Activated CD4-positive, alpha-beta T cell treated with anti-CD3 and anti-CD28 coated beads, Interleukin-2, amount 10 ng/mL, durations not matched to agents 24 days and 14 days (primary cell): ENCODE measurements around the gene IL12B. TPM values are rescaled to one million over a fixed set of nuclear protein-coding genes. Genes with fewer than 3 reads are reported as not detected.

Source experiments
- DNase-seq: peaks from one replicate; pipeline ENCODE4 v3.0.0; 2022
- H3K27ac Mint-ChIP-seq: one replicate; pipeline ENCODE4 v1.8.0; 2022; ENCODE audit warnings: mild to moderate bottlenecking, mixed read lengths
- H3K27me3 Mint-ChIP-seq: one replicate; pipeline ENCODE4 v1.8.0; 2022; ENCODE audit warnings: mixed read lengths
- H3K36me3 Mint-ChIP-seq: one replicate; pipeline ENCODE4 v1.8.0; 2022; ENCODE audit warnings: low read depth, mild to moderate bottlenecking, mixed read lengths
- H3K4me1 Mint-ChIP-seq: one replicate; pipeline ENCODE4 v1.8.0; 2021; ENCODE audit warnings: mixed read lengths
- H3K4me3 Mint-ChIP-seq: one replicate; pipeline ENCODE4 v1.8.0; 2022; ENCODE audit warnings: mild to moderate bottlenecking, moderate library complexity, mixed read lengths
- H3K9me3 Mint-ChIP-seq: one replicate; pipeline ENCODE4 v1.8.0; 2021; ENCODE audit warnings: mixed read lengths
- intact Hi-C: fragments of 100-400 bp; cut with micrococcal nuclease; formaldehyde crosslinking; loops from one replicate; pipeline ENCODE4 v1.15.1; 2023
- total RNA-seq: library from RNA; stranded (reverse); gene quantifications from 2 replicates; pipeline ENCODE4 v1.2.3, GENCODE V29; 2022

Gene IL12B
- total RNA-seq, 1 donor from 2014 or later: not detected

- H3K27me3 Mint-ChIP-seq: peaks cover 7% of the 10 kb centered on the region
- peak; percentile 76 for DNase-seq
Observed at GRCh38 chr5:159341906-159342310, 11.6 kb upstream of the IL12B start.

GRCh38 chr5:159341145-159341544 lies 10.9 kb upstream of the IL12B start:
- H3K27me3 Mint-ChIP-seq: peaks cover 7% of the 10 kb centered on the region
- intact Hi-C loops: no loop called here
- H3K9me3 Mint-ChIP-seq: peaks cover 22% of the 10 kb centered on the region
- no peak overlapping the region for H3K4me3 Mint-ChIP-seq
- peaks cover 15% of the 10 kb centered on the region for H3K36me3 Mint-ChIP-seq
- DNase-seq: no peak
- H3K27ac Mint-ChIP-seq: no peak overlapping the region
- H3K4me1 Mint-ChIP-seq: peaks cover 72% of the 10 kb centered on the region

More at GRCh38 chr5:159341906-159342310, 11.6 kb upstream of the IL12B start:
- Mint-ChIP-seq H3K27ac (no peak overlapping the region), H3K36me3 (peaks cover 12% of the 10 kb centered on the region), H3K9me3 (peaks cover 22% of the 10 kb centered on the region), H3K4me1 (peaks cover 65% of the 10 kb centered on the region), H3K4me3 (peak overlapping the region; percentile 5)
- intact Hi-C loops: no loop called here

GRCh38 chr5:159340511-159340910 lies 10.2 kb upstream of the IL12B start:
- Mint-ChIP-seq H3K27ac (peak overlapping the region; percentile 39), H3K4me3 (no peak overlapping the region), H3K4me1 (peaks cover 73% of the 10 kb centered on the region), H3K36me3 (peaks cover 15% of the 10 kb centered on the region), H3K27me3 (peaks cover 6% of the 10 kb centered on the region), H3K9me3 (peaks cover 20% of the 10 kb centered on the region)
- peak; percentile 77 for DNase-seq
- intact Hi-C loops: no loop called here

GRCh38 chr5:159339460-159339859 lies 9.2 kb upstream of the IL12B start:
- Mint-ChIP-seq H3K27ac (peak overlapping the region; percentile 42), H3K9me3 (peaks cover 10% of the 10 kb centered on the region), H3K36me3 (peaks cover 13% of the 10 kb centered on the region), H3K4me1 (peaks cover 65% of the 10 kb centered on the region), H3K27me3 (no peaks in the 10 kb centered on the region), H3K4me3 (peak overlapping the region; percentile 16)
- intact Hi-C loops: loop anchor here (5.0 kb wide), 2 partner anchors 88 to 182 kb away; no protein-coding TSS in a partner anchor
- DNase-seq: no peak

GRCh38 chr5:159338118-159338517 lies 7.8 kb upstream of the IL12B start:
- Mint-ChIP-seq H3K9me3 (peaks cover 4% of the 10 kb centered on the region), H3K4me3 (peak overlapping the region; percentile 48), H3K27ac (peak overlapping the region; percentile 76), H3K4me1 (peaks cover 59% of the 10 kb centered on the region), H3K36me3 (peaks cover 8% of the 10 kb centered on the region), H3K27me3 (no peaks in the 10 kb centered on the region)
- intact Hi-C loops: loop anchor here (5.0 kb wide), 2 partner anchors 89 to 181 kb away; no protein-coding TSS in a partner anchor
- peak; percentile 63 for DNase-seq

- Mint-ChIP-seq H3K27me3 (peaks cover 4% of the 10 kb centered on the region), H3K9me3 (peaks cover 4% of the 10 kb centered on the region), H3K27ac (peak overlapping the region; percentile 76), H3K36me3 (peaks cover 8% of the 10 kb centered on the region), H3K4me3 (peak overlapping the region; percentile 48), H3K4me1 (peaks cover 64% of the 10 kb centered on the region)
- intact Hi-C loops: loop anchor here (1.0 to 5.0 kb wide), 5 partner anchors 75 to 436 kb away; no protein-coding TSS in a partner anchor
- DNase-seq: peak; percentile 88
Observed at GRCh38 chr5:159337016-159337955, 7.0 kb upstream of the IL12B start.

- no peak for DNase-seq
- peaks cover 63% of the 10 kb centered on the region for H3K4me1 Mint-ChIP-seq
- H3K4me3 Mint-ChIP-seq: no peak overlapping the region
- H3K36me3 Mint-ChIP-seq: peaks cover 5% of the 10 kb centered on the region
- peaks cover 4% of the 10 kb centered on the region for H3K9me3 Mint-ChIP-seq
- peak overlapping the region; percentile 43 for H3K27ac Mint-ChIP-seq
- intact Hi-C loops: loop anchor here (2.0 to 5.0 kb wide), 3 partner anchors 91 to 436 kb away; no protein-coding TSS in a partner anchor
- H3K27me3 Mint-ChIP-seq: peaks cover 4% of the 10 kb centered on the region
Observed at GRCh38 chr5:159336586-159336985, 6.3 kb upstream of the IL12B start.

- H3K36me3 Mint-ChIP-seq: peaks cover 5% of the 10 kb centered on the region
- intact Hi-C loops: loop anchor here (5.0 kb wide), 1 partner anchor 654 kb away; no protein-coding TSS in a partner anchor
- no peak for DNase-seq
- H3K4me3 Mint-ChIP-seq: no peak overlapping the region
- no peaks in the 10 kb centered on the region for H3K9me3 Mint-ChIP-seq
- H3K27ac Mint-ChIP-seq: no peak overlapping the region
- H3K27me3 Mint-ChIP-seq: peaks cover 18% of the 10 kb centered on the region
- peaks cover 54% of the 10 kb centered on the region for H3K4me1 Mint-ChIP-seq
Observed at GRCh38 chr5:159333545-159333925, 3.2 kb upstream of the IL12B start.

- intact Hi-C loops: loop anchor here (5.0 kb wide), 1 partner anchor 654 kb away; no protein-coding TSS in a partner anchor
- H3K4me1 Mint-ChIP-seq: peaks cover 48% of the 10 kb centered on the region
- DNase-seq: no peak
- H3K27ac Mint-ChIP-seq: no peak overlapping the region
- H3K36me3 Mint-ChIP-seq: peaks cover 5% of the 10 kb centered on the region
- H3K4me3 Mint-ChIP-seq: no peak overlapping the region
- H3K27me3 Mint-ChIP-seq: peaks cover 21% of the 10 kb centered on the region
- no peaks in the 10 kb centered on the region for H3K9me3 Mint-ChIP-seq
Observed at GRCh38 chr5:159332800-159333544, 2.7 kb upstream of the IL12B start.

GRCh38 chr5:159331093-159331973 lies 1.0 kb upstream of the IL12B start:
- peak; percentile 93 for DNase-seq
- no peaks in the 10 kb centered on the region for H3K9me3 Mint-ChIP-seq
- H3K27me3 Mint-ChIP-seq: peaks cover 26% of the 10 kb centered on the region
- H3K36me3 Mint-ChIP-seq: no peaks in the 10 kb centered on the region
- H3K27ac Mint-ChIP-seq: peak overlapping the region; percentile 41
- intact Hi-C loops: loop anchor here (5.0 kb wide), 1 partner anchor 656 kb away; no protein-coding TSS in a partner anchor
- peak overlapping the region; percentile 75 for H3K4me3 Mint-ChIP-seq
- peaks cover 32% of the 10 kb centered on the region for H3K4me1 Mint-ChIP-seq

- no peaks in the 10 kb centered on the region for H3K36me3 Mint-ChIP-seq
- no peaks in the 10 kb centered on the region for H3K9me3 Mint-ChIP-seq
- DNase-seq: no peak
- intact Hi-C loops: no loop called here
- peaks cover 1% of the 10 kb centered on the region for H3K4me1 Mint-ChIP-seq
- H3K27ac Mint-ChIP-seq: no peak overlapping the region
- no peak overlapping the region for H3K4me3 Mint-ChIP-seq
- H3K27me3 Mint-ChIP-seq: peaks cover 29% of the 10 kb centered on the region
Observed at GRCh38 chr5:159324986-159325385, 5.3 kb downstream of the IL12B start.

GRCh38 chr5:159324102-159324755 lies 6.1 kb downstream of the IL12B start:
- DNase-seq: no peak
- intact Hi-C loops: no loop called here
- Mint-ChIP-seq H3K4me1 (no peaks in the 10 kb centered on the region), H3K27ac (no peak overlapping the region), H3K9me3 (no peaks in the 10 kb centered on the region), H3K36me3 (no peaks in the 10 kb centered on the region), H3K4me3 (no peak overlapping the region), H3K27me3 (peaks cover 28% of the 10 kb centered on the region)
